ACHN (cell line): Measurements from ENCODE around the gene PFKL.
A peak's percentile ranks its signal among the peaks of the same experiment; 100 is the strongest.
"Not testable (repeated sequence)": the region's sequence is repeated elsewhere in the genome, so short reads cannot be mapped to it uniquely, and the experiment has no call there.

Experiments used
- DNase-seq: peaks from one replicate; pipeline ENCODE4 v3.0.0-alpha.2; 2015
- in situ Hi-C: cut with HindIII; loops from 2 replicates; pipeline ENCODE4 v1.10.0; 2017; ENCODE audit warnings: low sequenced_read_pairs, low pct_ligation_motif_present, low pct_unique_long_range_greater_than_20kb

Gene PFKL

DNA sequence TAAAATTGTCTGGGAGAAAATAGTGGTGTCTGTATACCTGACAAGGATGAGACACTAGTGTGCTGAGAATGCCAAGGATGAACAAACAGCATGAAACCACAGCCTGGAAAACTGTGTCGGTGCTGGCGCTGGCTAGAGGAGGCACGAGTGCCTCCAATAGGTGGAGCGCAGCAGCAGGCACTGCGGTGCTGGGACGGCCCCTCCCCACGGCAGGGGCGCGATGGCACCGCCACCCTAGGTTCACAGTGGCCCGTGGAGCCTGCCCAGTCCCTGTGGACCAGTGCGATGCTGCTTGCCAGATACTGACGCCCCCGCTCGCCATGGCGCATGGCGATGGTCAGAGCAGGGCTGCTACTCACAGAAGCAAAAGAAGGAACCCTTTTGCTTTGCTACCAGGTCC, 32.5 kb downstream of the PFKL start:
- in situ Hi-C loops, result no loop called here
- no peak for DNase-seq

DNA sequence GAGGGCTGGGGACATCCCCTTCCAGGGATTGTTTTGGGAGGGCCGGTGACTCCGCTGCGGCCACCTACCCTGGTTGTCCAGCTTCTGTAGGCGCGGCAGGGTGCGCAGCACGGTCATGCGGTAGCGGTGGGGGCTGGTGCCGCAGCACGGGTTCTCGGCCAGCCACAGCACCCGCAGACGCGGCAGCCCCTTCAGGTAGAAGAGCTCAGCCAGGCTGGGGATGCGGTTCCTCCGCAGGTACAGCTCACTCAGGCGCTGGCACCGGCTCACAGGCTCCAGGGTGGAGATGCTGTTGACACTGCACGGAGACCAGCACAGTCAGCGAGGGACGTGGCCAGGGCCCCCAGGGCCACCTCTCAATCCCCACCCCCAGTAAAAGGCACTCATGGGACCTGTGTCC, 33.1 kb downstream of the PFKL start:
- in situ Hi-C loops, result no loop called here

DNA sequence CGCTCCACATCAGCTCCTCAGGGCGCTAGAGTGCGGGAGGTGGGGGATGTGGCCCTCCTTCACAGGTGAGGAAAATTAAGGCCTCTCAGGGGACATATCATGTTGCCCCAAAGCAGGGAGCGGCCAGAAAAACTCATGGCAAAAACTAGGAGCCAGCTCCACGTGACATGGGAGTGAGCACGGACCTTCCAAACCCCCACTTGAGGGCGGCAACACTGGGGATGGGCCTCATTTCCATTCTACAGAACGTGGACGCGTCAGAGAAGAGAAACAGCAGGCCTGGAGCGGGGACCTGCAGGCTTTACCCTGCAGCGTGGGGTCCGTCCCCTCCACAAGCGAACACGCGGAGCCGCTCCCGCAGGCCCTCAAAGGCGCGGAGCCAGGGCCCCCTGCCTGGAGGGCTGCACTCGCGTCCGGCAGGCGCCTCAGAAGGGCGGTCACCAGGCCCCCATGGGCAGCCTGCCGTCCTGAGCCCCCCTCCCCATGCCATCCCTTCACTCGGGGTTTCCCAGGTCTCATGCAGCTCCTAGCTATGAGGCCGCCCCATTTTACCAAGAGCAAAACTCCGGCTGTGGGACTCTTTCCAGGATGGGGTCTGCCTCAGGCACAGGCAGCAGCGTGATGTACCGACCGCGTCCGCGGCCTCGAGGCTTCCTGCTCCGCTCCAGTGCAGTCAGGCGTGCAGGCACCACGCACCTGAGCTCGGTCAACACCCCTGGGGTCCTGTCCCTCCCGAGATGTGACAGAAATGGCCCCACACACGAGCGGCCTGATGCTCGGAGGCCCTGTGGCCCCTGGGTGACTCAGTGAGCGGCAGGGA, 33.9 kb downstream of the PFKL start:
- DNase-seq, result no peak
- in situ Hi-C loops, result no loop called here

More for the DNA sequence above, 33.1 kb downstream of the PFKL start:
- DNase-seq, result no peak

DNA sequence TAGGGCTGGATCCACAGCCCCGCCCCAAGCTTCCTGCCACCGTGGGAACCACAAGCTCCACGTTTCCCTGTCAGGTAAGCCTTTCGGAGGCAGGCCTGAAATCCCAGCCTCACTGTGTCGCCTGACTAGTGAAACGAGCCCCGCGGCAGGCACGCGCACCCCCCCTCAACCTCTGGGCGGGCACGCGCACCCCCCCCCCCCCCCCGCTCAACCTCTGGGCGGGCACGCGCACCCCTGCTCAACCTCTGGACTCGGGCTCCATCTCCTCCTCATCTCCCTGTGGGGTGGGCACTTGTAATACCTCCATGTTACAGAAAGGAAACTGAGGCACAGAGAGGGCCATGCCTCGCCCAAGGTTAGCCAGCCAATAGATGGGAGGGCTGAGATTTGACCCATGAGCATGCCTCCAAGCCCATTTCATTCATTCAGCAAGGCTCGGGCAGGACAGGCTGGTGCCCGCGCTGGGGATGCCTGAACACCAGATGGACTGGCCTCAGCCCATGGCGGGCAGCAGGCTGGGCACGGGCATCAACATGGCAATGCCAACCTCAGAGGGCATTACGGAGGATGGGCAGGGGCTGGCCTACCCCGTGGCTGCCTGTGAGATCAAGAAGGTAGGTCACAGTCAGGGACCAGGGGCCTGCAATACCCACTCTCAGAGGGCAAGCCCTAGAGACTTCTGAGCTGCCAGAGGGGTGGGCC, 34.6 kb downstream of the PFKL start:
- DNase-seq, result peak; percentile 13
- in situ Hi-C loops, result no loop called here

DNA sequence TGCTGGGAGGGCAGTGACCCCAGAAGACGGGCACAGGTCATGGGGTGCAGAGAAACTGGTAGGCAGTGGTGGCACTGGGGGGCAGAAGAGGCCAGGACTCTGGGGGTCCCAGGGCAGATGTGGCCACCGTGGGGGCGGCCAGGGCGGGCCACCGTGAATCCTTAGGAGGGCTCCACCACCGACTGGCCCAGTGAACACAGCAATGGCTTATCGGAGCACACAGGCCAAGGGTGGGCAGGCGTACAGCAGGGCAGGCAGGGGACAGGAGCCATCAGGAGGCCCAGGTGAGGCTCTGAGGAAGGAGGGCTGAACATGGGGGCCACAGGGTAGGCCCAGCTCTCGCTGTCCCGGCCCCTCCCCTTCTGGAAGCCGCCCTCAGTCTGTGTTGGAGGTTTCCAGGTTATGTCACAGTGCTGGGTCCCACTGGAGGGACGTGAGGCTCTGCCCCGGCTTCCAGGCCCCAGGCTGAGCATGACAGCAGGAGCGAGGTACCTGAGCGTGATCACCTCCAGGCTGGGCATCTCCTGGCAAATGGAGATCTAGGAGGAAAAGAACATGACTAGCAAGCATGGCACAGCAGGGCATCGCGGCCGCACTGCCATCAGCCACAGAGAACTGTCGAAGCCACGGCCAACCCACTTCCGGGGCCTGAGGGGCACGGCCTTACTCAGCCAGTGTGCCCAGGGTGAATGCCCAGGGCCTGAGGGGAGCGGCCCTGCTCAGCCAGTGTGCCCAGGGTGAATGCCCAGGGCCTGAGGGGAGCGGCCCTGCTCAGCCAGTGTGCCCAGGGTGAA, 35.6 kb downstream of the PFKL start:
- in situ Hi-C loops, result no loop called here
- DNase-seq, result no peak

DNA sequence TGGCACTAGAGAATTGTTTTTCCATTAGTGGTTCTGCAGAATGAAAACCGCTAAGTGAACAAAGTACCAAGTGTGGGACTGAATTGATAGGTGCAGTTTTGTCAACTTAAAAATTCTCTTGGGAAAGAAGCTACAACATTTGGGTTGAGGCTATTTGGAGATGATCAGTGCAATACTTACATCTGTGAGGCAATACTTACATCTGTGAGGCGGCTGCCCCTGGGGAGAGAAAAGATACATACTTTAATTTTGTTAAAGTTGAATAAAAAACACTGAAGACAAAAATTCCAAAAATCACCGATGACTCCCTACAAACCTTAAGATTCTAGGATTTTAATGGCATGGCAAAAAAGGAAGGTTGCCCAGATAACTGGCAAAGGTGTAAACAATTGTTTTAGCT, 37.6 kb downstream of the PFKL start:
- no peak for DNase-seq
- in situ Hi-C loops, result no loop called here

DNA sequence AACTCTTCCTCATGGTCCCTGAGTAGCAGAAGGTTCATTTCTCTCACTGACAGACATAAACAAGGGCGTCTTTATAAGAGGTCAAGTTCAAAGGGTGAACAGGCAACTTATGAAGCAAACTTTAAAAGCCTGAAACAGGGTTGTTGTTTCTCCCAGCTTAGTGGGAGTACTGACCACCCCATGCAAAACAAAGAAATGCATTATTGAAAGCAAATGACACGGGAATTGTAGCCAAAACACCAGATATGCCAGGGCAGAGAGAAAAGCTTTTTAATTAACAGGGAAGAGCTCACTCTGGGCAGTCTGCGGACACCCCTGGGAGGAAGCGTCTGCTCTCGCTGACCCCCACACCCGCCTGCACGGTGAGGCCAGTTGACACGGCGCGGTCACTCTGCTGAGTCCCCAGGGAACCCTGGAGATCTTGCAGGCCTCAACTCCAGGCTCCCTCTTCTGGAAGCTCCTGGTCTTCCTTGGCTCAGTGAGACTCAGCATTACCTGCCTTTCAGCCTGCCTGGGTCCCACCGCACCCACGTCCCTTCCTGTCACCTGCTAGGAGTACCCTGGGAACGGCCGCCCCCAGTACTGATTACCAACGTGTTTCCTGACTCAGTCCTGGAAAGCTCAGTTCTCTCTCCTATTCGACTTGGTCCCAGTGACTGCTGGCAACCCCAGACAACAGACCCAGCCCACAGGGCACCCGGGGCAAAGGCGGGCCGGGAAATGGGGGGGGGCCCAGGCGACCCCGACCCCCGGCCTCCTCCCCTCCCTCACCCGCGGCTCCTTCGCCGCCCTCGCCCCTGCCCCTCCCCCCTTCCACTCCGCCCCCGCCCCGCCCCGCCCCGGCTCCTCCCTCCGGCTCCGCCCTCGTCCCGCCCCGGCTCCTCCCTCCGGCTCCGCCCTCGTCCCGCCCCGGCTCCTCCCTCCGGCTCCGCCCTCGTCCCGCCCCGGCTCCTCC, 38.4 kb downstream of the PFKL start:
- in situ Hi-C loops, result no loop called here
- peak; percentile 44 for DNase-seq

DNA sequence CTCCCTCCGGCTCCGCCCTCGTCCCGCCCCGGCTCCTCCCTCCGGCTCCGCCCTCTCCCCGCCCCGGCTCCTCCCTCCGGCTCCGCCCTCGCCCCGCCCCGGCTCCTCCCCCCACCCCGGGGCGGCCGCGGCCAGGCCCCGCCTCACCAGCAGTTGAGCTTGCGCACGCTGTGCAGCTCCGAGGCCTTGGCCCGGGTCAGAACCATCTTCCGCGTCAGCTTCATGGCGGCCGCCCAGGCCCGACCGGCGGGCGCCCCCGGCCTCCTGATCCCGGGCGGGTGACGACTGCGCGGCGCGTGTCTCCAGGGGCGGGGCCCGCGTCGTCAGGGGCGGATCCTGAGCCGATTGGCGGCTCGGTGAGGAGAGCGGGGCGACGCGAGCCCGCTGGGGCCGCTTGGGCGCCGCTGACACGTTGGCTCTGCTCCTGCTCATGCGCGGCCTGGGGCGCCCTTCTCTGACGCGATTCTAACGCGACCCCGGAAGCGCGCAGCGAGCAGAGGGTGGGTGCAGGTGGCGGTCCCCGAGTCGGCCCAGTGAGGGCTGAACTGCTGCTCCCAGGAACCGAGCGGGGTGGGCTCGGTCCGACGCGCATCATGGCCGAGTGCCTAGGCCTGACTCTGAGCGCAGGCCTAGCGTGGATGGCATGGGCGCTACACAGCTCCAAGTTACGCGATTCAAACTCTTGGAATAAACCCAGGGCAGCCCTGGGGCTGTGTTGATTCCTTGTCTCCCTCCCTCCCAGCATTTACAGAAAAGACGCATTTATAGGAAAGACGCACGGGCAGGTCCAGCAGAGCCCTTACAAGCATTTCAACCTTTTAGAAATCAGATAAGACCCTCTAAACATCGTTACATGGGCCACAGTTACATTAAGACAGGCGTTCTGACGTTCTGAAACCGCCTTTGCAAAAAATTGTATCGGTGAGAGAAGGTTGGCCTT, 39.4 kb downstream of the PFKL start, which contains the start of gene CFAP410:
TSS of gene CFAP410 (minus strand) at position 420 of the 940 bp plus-strand sequence. CDS start at position 224, 196 bp downstream.
- in situ Hi-C loops, result no loop called here
- peak; percentile 90 for DNase-seq

DNA sequence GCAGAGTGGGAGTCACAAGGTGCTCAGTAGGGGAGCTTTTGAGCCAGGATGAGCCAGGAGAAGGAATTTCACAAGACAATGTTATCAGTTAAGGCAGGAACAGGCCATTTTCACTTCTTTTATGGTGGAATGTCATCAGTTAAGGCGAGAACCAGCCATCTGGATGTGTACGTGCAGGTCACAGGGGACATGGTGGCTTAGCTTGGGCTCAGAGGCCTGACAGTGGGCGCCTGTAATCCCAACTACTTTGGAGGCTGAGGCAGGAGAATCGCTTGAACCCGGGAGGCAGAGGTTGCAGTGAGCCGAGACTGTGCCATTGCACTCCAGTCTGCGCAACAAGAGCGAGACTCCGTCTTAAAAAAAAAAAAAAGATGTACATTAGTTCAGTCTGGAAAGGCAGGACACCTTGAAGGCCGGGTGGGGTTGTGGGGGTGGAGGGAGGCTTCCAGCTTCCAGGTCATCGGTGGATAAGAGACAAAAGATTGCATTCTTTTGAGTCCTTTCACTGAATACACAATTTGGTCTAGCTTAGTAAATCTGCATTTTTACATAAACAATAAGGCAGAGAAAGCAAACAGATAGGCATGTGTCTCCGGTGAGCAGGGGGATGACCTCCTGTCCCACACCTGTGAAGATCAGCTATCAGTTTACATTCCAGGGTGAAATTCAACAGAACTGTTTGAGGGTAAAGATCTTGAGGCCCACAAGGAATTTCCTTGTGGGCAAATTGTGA, 42.0 kb downstream of the PFKL start:
- DNase-seq, in situ Hi-C loops: not testable (repeated sequence)

DNA sequence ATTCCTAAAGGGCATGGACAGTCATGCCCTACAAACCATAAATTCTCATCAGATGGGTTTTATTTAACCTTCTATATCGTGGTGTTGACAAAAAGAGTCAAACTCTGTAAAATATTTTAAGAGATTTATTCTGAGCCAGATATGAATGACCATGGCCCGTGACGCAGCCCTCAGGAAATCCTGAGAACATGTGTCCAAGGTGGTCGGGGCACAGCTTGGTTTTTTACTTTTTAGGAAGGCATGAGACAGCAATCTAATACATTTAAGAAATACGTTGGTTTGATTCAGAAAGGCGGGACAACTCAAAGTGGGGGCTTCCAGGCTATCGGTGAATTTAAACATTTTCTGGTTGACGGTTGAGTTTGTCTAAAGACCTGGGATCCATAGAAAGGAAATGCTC, 43.1 kb downstream of the PFKL start:
- in situ Hi-C loops, DNase-seq: not testable (repeated sequence)

DNA sequence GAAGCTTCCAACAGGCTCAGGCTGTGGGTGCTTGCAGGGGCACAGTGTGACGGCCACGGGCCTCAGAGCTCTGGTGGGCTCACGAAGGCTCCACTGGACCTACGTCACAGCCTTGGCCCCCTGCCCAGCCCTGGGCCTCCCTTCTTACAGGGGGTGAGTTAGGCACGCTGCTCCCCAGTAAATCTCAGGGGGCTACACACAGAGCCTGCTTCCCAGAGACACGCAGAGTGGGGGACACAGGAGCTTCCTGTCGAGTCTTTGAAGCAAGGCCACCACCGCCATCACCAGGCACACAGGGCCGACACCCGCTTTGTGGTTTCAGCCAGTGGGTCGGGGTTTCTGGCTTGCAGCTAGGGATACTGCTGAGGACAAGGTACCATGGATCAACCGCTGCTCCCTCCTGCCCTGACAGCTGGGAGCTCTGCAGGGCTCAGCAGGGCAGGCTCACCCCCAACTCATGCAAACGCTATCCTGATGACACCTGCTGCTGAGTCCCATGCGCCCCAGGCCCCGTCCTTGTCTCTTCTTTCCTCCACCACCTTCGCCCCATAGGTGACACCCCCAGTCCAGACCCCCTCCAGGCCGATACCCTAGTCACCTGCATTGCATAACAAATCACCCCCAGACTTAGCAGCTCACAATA, 44.8 kb downstream of the PFKL start:
- no peak for DNase-seq
- in situ Hi-C loops, result no loop called here

DNA sequence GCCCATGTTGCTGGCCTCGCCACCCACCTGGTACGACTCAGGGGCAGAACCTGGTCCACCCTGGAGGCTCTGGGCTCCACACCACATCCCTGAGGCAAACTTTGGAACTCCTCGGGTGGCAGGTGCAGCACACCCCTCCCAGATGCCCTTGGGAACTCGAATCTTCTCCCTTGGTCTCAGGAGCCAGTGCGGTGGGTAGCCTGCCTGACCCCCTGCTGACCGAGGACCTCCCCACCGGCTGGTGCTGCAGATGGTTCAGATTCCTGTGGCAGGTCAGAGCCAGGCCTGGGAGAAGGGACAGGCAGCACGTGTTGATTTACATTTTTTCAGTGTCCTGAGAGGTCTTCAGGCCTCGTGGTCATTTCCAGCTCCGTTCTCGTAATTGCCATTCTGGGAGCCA, 45.6 kb downstream of the PFKL start:
- DNase-seq, result no peak
- in situ Hi-C loops, result no loop called here

DNA sequence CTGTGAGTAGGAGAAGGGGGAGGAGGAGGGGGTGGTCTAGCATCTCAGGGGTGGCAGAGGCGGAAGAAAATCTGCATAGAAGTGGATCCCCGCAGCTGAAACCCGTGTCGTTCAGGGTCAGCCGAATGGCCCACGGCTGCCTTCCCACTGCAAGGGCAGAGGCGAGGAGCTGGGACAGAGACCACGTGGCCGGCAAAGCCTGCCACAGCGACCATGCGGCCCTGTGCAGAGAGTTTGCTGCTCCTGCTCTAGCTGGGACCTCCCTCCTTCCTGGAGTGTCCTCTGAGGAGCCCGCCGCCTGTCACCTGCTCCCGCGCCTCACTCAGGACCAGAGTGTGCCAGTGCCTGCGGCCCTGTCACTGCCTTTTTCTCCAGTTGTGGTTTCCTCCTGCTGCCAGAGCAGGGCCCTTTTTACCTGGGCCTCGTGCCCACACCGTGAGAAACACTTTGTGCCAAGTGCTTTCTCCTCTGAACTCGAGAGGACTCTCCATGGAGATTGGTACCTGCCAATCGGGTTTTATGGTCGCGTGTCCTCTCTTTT, 48.1 kb downstream of the PFKL start:
- in situ Hi-C loops, result no loop called here
- no peak for DNase-seq

DNA sequence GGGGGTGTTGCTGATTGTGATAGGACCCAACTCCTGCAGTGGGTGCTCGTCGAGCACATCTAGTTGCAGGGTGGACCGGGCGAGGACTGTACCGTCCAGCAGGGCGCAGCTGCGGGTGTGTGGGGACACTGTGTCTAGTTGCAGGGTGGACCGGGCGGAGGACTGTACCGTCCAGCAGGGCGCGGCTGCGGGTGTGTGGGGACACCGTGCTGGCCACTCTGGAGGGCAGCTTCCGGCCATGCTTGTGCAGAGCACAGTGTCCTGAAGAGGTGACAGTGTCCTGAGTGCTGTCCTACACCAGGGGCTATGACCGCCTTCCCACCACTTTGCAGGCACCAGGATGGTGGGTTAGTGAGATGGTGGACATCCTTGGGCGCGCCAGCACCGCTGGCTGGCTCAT, 49.0 kb downstream of the PFKL start:
- in situ Hi-C loops, result no loop called here
- no peak for DNase-seq

DNA sequence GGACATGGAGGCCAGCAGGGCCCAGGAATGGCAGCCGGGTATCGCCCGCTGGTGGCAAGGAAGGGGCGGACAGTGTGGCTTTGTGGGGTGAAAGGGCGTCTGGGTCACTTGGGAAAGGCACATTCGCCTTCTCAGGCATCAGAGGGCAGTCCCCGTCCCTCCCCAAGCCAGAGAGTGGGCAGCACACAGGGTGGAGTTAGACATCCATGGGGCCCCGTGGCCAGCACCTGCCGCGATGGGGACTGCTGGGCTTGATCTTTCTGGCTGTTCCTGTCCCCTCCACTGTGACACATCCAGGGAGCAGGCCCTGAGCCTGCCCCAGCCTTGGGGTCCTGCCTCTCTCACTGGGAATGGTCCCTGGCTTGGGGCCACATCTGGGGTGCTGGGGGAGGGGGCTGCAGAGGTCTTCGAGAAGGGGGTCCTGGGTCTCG, 49.6 kb downstream of the PFKL start:
- in situ Hi-C loops, result no loop called here
- DNase-seq, result no peak
